Ishikawa (cell line): ENCODE results near the gene APOBEC3G.
"Not testable (repeated sequence)": the region's sequence is repeated elsewhere in the genome, so short reads cannot be mapped to it uniquely, and the experiment has no call there.

Source experiments
- CEBPB ChIP-seq: IDR thresholded peaks from 2 replicates; pipeline ENCODE4 v1.6.1; 2012
- CREB1 ChIP-seq: IDR thresholded peaks from 2 replicates; pipeline ENCODE4 v1.6.1; 2012; ENCODE audit warnings: low read depth
- EGR1 ChIP-seq: IDR thresholded peaks from 2 replicates; pipeline ENCODE4 v1.6.1; 2012
- EP300 ChIP-seq: IDR thresholded peaks from 2 replicates; pipeline ENCODE4 v1.6.1; 2012; ENCODE audit warnings: borderline replicate concordance
- FOXM1 ChIP-seq: IDR thresholded peaks from 2 replicates; pipeline ENCODE4 v1.6.1; 2012; ENCODE audit warnings: low read depth, borderline replicate concordance
- MAX ChIP-seq: IDR thresholded peaks from 2 replicates; pipeline ENCODE4 v1.6.1; 2012
- NFIC ChIP-seq: IDR thresholded peaks from 2 replicates; pipeline ENCODE4 v1.6.1; 2012
- RAD21 ChIP-seq: IDR thresholded peaks from 2 replicates; pipeline ENCODE4 v1.6.1; 2012; ENCODE audit warnings: low read depth
- REST ChIP-seq: IDR thresholded peaks from 2 replicates; pipeline ENCODE4 v1.6.1; 2012; ENCODE audit warnings: low read depth, mild to moderate bottlenecking
- TAF1 ChIP-seq: IDR thresholded peaks from 2 replicates; pipeline ENCODE4 v1.6.1; 2012; ENCODE audit warnings: low read depth, mild to moderate bottlenecking
- TCF12 ChIP-seq: IDR thresholded peaks from 2 replicates; pipeline ENCODE4 v1.6.1; 2012; ENCODE audit warnings: low read depth
- TEAD4 ChIP-seq: IDR thresholded peaks from 2 replicates; pipeline ENCODE4 v1.6.1; 2012
- USF1 ChIP-seq: IDR thresholded peaks from 2 replicates; pipeline ENCODE4 v1.6.1; 2012
- YY1 ChIP-seq: IDR thresholded peaks from 2 replicates; pipeline ENCODE4 v1.6.1; 2012; ENCODE audit warnings: low read depth
- ZBTB7A ChIP-seq: IDR thresholded peaks from 2 replicates; pipeline ENCODE4 v1.6.1; 2012; ENCODE audit warnings: low read depth

Gene APOBEC3G

DNA sequence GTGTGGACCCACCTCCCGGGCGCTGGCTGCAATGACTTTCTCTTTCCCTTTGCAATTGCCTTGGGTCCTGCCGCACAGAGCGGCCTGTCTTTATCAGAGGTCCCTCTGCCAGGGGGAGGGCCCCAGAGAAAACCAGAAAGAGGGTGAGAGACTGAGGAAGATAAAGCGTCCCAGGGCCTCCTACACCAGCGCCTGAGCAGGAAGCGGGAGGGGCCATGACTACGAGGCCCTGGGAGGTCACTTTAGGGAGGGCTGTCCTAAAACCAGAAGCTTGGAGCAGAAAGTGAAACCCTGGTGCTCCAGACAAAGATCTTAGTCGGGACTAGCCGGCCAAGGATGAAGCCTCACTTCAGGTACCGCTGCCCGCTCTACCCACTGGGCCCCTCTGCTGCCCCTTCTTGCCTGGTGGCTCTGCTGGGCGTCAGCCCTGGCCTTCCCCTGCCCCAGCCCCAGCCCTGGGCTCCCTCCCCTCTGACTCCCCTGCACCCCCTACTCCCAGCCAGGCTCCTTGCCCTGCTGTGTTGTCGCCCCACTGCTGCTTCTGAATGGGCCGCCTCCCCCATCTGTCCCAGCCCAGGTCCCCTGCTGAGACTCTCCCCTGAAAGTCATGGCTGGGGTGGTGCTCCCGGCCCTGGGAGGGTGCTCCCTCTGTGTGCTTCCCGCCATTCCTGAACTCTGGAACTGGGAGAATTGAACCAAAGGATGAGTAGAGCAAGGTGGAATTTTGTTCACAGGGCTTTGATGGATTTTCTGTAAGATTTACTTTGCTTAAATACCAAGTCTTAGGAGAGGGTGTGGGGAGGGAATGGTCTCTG is at the start of gene APOBEC3G:
Gene APOBEC3G (plus strand): TSS at position 250 of the 815 bp plus-strand sequence. CDS start 87 bp downstream, at position 337.
- TF ChIP-seq TAF1, NFIC, TEAD4: not testable (repeated sequence)

GRCh38 chr22:39027717-39028116 is 49.4 kb upstream of the APOBEC3G start:
- no peak for TF ChIP-seq EGR1

DNA sequence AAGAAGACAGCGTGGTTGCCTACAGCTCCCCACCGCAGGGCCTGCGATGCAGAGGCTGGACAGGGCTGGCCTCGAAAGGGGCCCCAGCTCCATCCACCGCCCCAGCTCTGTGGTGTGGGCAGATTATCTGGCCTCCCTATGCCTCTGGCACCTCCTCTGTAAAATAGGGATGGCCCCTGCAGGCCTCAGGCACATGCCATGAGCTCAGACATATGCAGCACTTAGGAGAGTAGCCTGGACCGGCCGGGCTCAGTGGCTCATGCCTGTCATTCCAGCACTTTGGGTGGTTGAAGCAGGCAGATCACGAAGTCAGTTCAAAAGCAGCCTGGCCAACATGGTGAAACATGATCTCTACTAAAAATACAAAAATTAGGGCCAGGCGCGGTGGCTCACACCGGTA is 48.8 kb upstream of the APOBEC3G start:
- TF ChIP-seq FOXM1, result no peak
- TF ChIP-seq TCF12, result no peak
- no peak for TF ChIP-seq ZBTB7A
- no peak for TF ChIP-seq RAD21
- no peak for TF ChIP-seq NFIC
- no peak for TF ChIP-seq EGR1
- TF ChIP-seq TAF1, result no peak
- no peak for TF ChIP-seq REST
- TF ChIP-seq YY1, result no peak
- no peak for TF ChIP-seq USF1
- no peak for TF ChIP-seq EP300
- no peak for TF ChIP-seq CEBPB
- no peak for TF ChIP-seq CREB1
- TF ChIP-seq MAX, result no peak
- TF ChIP-seq TEAD4, result no peak

DNA sequence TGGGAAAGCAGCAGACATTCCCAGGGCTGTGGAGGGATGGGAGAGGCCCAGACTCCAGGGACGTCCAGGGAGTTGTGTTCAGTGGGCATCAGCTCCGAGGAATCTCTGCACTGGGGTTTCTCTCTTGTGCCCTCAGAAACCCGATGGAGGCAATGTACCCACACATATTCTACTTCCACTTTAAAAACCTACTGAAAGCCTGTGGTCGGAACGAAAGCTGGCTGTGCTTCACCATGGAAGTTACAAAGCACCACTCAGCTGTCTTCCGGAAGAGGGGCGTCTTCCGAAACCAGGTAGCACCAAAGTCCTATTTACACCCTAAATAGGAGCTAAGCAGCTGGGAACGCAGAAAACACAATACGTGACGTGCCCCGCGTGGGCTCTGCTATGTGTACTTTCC is 47.8 kb upstream of the APOBEC3G start:
- no peak for TF ChIP-seq TCF12
- TF ChIP-seq MAX, result no peak
- no peak for TF ChIP-seq EP300
- TF ChIP-seq NFIC, result no peak
- TF ChIP-seq CEBPB, result no peak

- TF ChIP-seq CREB1, result no peak
- TF ChIP-seq MAX, result no peak
- TF ChIP-seq ZBTB7A, result no peak
- TF ChIP-seq NFIC, result no peak
- no peak for TF ChIP-seq FOXM1
- TF ChIP-seq EGR1, result no peak
- no peak for TF ChIP-seq REST
- TF ChIP-seq USF1, result no peak
- TF ChIP-seq RAD21, result no peak
- no peak for TF ChIP-seq TEAD4
Measured at GRCh38 chr22:39030705-39031104, 46.4 kb upstream of the APOBEC3G start.

- TF ChIP-seq MAX (no peak), NFIC (no peak), FOXM1 (no peak), REST (no peak), CREB1 (no peak), YY1 (no peak), TCF12 (no peak), TAF1 (no peak)
Measured at GRCh38 chr22:39039306-39040126, 37.6 kb upstream of the APOBEC3G start.
